CD8-positive, alpha-beta memory T cell (primary cell): ENCODE results near the gene NAP1L1. TPM values are rescaled to one million over a fixed set of nuclear protein-coding genes. Genes with fewer than 3 reads are reported as not detected.
"Not testable (repeated sequence)": the region's sequence is repeated elsewhere in the genome, so short reads cannot be mapped to it uniquely, and the experiment has no call there.

ENCODE experiments used
- CTCF ChIA-PET: fragments of 350-600 bp; sonication (Branson Sonifier 250); formaldehyde crosslinking; loops from one replicate; lab custom pipeline; 2021; ENCODE audit warnings: antibody characterized with exemption; lab: Charles Lee
- POLR2A ChIA-PET: fragments of 350-600 bp; sonication (Branson Sonifier 250); formaldehyde crosslinking; loops from one replicate; lab custom pipeline; 2021; ENCODE audit warnings: antibody characterized with exemption; lab: Charles Lee
- DNase-seq, 5 donors: peaks; one replicate each; pipeline versions ENCODE4 v3.0.0 to v3.0.0-alpha.2; 2020 to 2022; ENCODE audit warnings: mixed read lengths in 1 of 5
- H3K27ac ChIP-seq: one replicate; pipeline ENCODE4 v1.7.0; 2013; ENCODE audit warnings: low read depth, mild to moderate bottlenecking, low read length, moderate library complexity
- H3K27me3 ChIP-seq: 2 replicates; pipeline ENCODE4 v1.7.0; 2013; ENCODE audit warnings: low read length, mild to moderate bottlenecking; ENCODE audit not compliant: insufficient read depth, poor library complexity, severe bottlenecking
- H3K36me3 ChIP-seq: 2 replicates; pipeline ENCODE4 v1.7.0; 2013; ENCODE audit warnings: mild to moderate bottlenecking, low read length, moderate library complexity; ENCODE audit not compliant: insufficient read depth
- H3K4me1 ChIP-seq: 2 replicates; pipeline ENCODE4 v1.7.0; 2013; ENCODE audit warnings: mild to moderate bottlenecking, low read length, moderate library complexity; ENCODE audit not compliant: insufficient read depth
- H3K4me3 ChIP-seq: 2 replicates; pipeline ENCODE4 v1.7.0; 2013; ENCODE audit warnings: mild to moderate bottlenecking, low read length
- H3K9me3 ChIP-seq: 2 replicates; pipeline ENCODE4 v1.7.0; 2013; ENCODE audit warnings: mild to moderate bottlenecking, low read length
- H3K27ac Mint-ChIP-seq, 8 donors: one replicate each; pipeline ENCODE4 v1.8.0; 2020 to 2021; ENCODE audit warnings: mixed read lengths in 8 of 8, mild to moderate bottlenecking in 6 of 8, inconsistent platforms in 3 of 8, moderate library complexity in 3 of 8
- H3K27me3 Mint-ChIP-seq, 2 donors: one replicate each; pipeline ENCODE4 v1.8.0; 2020 to 2021; ENCODE audit warnings: mixed read lengths in 2 of 2, mild to moderate bottlenecking in 1 of 2, moderate library complexity in 1 of 2
- H3K36me3 Mint-ChIP-seq, 3 donors: one replicate each; pipeline ENCODE4 v1.8.0; 2020 to 2021; ENCODE audit warnings: mixed read lengths in 3 of 3, inconsistent platforms in 1 of 3, mild to moderate bottlenecking in 1 of 3
- H3K4me1 Mint-ChIP-seq, 3 donors: one replicate each; pipeline ENCODE4 v1.8.0; 2020 to 2021; ENCODE audit warnings: mixed read lengths in 3 of 3, inconsistent platforms in 1 of 3, mild to moderate bottlenecking in 1 of 3
- H3K4me3 Mint-ChIP-seq, 7 donors: one replicate each; pipeline ENCODE4 v1.8.0; 2020 to 2021; ENCODE audit warnings: mixed read lengths in 7 of 7, mild to moderate bottlenecking in 6 of 7, moderate library complexity in 4 of 7, inconsistent platforms in 2 of 7
- H3K9me3 Mint-ChIP-seq, 5 donors: one replicate each; pipeline ENCODE4 v1.8.0; 2020 to 2022; ENCODE audit warnings: mixed read lengths in 5 of 5, mild to moderate bottlenecking in 3 of 5, moderate library complexity in 2 of 5, inconsistent platforms in 1 of 5
- polyA plus RNA-seq: library from polyadenylated mRNA; unstranded; fragments of 300-500 nt; fragmentation: Illumina TruSeq; gene quantifications from one replicate; pipeline ENCODE4 v1.2.3, GENCODE V29; 2021
- total RNA-seq, 2 experiments: library from RNA; stranded (reverse); gene quantifications; one replicate each; pipeline ENCODE4 v1.2.3, GENCODE V29; 2021

Gene NAP1L1
- total and polyA plus RNA-seq, 3 experiments from 2014 or later, result 166 to 964 (median 926) TPM

- H3K36me3 Mint-ChIP-seq, result peaks cover 0 to 12% (median 0%) of the 10 kb centered on the region in 3 donors
- H3K4me1 ChIP-seq, DNase-seq, H3K4me3 ChIP-seq, H3K9me3 ChIP-seq, H3K27me3 ChIP-seq, H3K36me3 ChIP-seq, H3K9me3 Mint-ChIP-seq, H3K27ac ChIP-seq, H3K27me3 Mint-ChIP-seq, POLR2A ChIA-PET, CTCF ChIA-PET, H3K4me3 Mint-ChIP-seq: not testable (repeated sequence)
- peaks cover 15 to 21% (median 16%) of the 10 kb centered on the region in 3 donors for H3K4me1 Mint-ChIP-seq
- H3K27ac Mint-ChIP-seq, result peak overlapping the region in 1 of 8 donors; percentile 40
These were observed 96.8 kb downstream of the NAP1L1 start for GRCh38 chr12:75987709-75988108.

Other genes starting within 250 kb of the NAP1L1 start
- 10 to 100 TPM; 43.3 to 43.4 TPM for gene PHLDA1, start 52.9 kb downstream of the NAP1L1 start, total RNA-seq
- 2.1 TPM for gene PHLDA1, start 52.9 kb downstream of the NAP1L1 start, polyA plus RNA-seq